ENCODE results near the gene AP2B1. TPM values are rescaled to one million over a fixed set of nuclear protein-coding genes. Genes with fewer than 3 reads are reported as not detected.

The AP2B1 gene
- total RNA-seq, 1 experiment from 2014 or later = 70.2 TPM

GRCh38 chr17:35752471-35752870, 165.3 kb downstream of the AP2B1 start:
- BruUV-seq (replicated peaks) = no TSS peak
- no peaks in the 10 kb centered on the region for H3K9me2 ChIP-seq (replicated peaks; ENCODE audit: low read length)
- ChIA-PET CTCF (no interaction called here), POLR2A (ENCODE audit: unreplicated experiment) (no interaction called here)
- H3K4me2 ChIP-seq (ENCODE audit: low read length) = no peak overlapping the region
- H3K4me3 ChIP-seq (ENCODE audit: low read length) = no peak overlapping the region
- no peaks in the 10 kb centered on the region for H3K36me3 ChIP-seq (ENCODE audit: low read depth, low read length)
- H3K9ac ChIP-seq (ENCODE audit: low read length) = no peak overlapping the region
- H4K20me1 ChIP-seq (ENCODE audit: low read length) = no peaks in the 10 kb centered on the region
- H3K4me1 ChIP-seq (ENCODE audit: insufficient read depth, low read length) = no peaks in the 10 kb centered on the region
- H3K9me3 ChIP-seq (ENCODE audit: low read length) = no peaks in the 10 kb centered on the region
- H3K27ac ChIP-seq (ENCODE audit: low read length) = no peak overlapping the region
- ATAC-seq = no peak
- no peak overlapping the region for H2AFZ ChIP-seq (ENCODE audit: low read length)
- no peaks in the 10 kb centered on the region for H3K79me2 ChIP-seq (ENCODE audit: low read length)
- no peaks in the 10 kb centered on the region for H3F3A ChIP-seq (ENCODE audit: low read length, unreplicated experiment)
- no peak for DNase-seq
- TF ChIP-seq EZH2phosphoT487 (IDR thresholded peaks at IDR 0.05; ENCODE audit: borderline replicate concordance, low read length) (no peak), CTCF (conservative IDR thresholded peaks at IDR 0.05; ENCODE audit: low read depth, low read length) (no peak), EZH2 (IDR thresholded peaks at IDR 0.05; ENCODE audit: low read length, unreplicated experiment) (no peak)
- H3K27me3 ChIP-seq (ENCODE audit: low read length) = no peaks in the 10 kb centered on the region
- intact Hi-C loops (cut with micrococcal nuclease) = no loop called here

GRCh38 chr17:35752945-35753764, 166.0 kb downstream of the AP2B1 start, which contains the start of gene GAS2L2:
TSS of gene GAS2L2 (minus strand) at chr17:35753239. CDS start at chr17:35752850, 389 bp downstream.
- DNase-seq (no peak), ATAC-seq (no peak)
- no peak within 1 kb of the TSS for H3K27ac ChIP-seq (ENCODE audit: low read length)
- no TSS peak for BruUV-seq (replicated peaks)
- no peak within 1 kb of the TSS for H3K4me3 ChIP-seq (ENCODE audit: low read length)
- CTCF ChIA-PET = no interaction called here
- H2AFZ ChIP-seq (ENCODE audit: low read length) = no peak within 1 kb of the TSS
- H3K9me3 ChIP-seq (ENCODE audit: low read length) = no peaks in the 10 kb centered on the region
- H3F3A ChIP-seq (ENCODE audit: low read length, unreplicated experiment) = no peaks in the 10 kb centered on the region
- POLR2A ChIA-PET (ENCODE audit: unreplicated experiment) = no interaction called here
- H3K4me2 ChIP-seq (ENCODE audit: low read length) = no peak within 1 kb of the TSS
- H3K9ac ChIP-seq (ENCODE audit: low read length) = no peak within 1 kb of the TSS
- no peaks in the 10 kb centered on the region for H3K79me2 ChIP-seq (ENCODE audit: low read length)
- no peaks in the 10 kb centered on the region for H3K9me2 ChIP-seq (replicated peaks; ENCODE audit: low read length)
- no peaks in the 10 kb centered on the region for H4K20me1 ChIP-seq (ENCODE audit: low read length)
- H3K36me3 ChIP-seq (ENCODE audit: low read depth, low read length) = no peaks in the 10 kb centered on the region
- TF ChIP-seq EZH2 (IDR thresholded peaks at IDR 0.05; ENCODE audit: low read length, unreplicated experiment) = no peak
- TF ChIP-seq CTCF (conservative IDR thresholded peaks at IDR 0.05; ENCODE audit: low read depth, low read length) = no peak
- no peak for TF ChIP-seq EZH2phosphoT487 (IDR thresholded peaks at IDR 0.05; ENCODE audit: borderline replicate concordance, low read length)
- intact Hi-C loops (cut with micrococcal nuclease) = no loop called here
- H3K4me1 ChIP-seq (ENCODE audit: insufficient read depth, low read length) = no peaks in the 10 kb centered on the region
- H3K27me3 ChIP-seq (ENCODE audit: low read length) = no peaks in the 10 kb centered on the region

GRCh38 chr17:35757243-35757642, 170.1 kb downstream of the AP2B1 start:
- DNase-seq (no peak), ATAC-seq (no peak)
- ChIA-PET CTCF (no interaction called here), POLR2A (ENCODE audit: unreplicated experiment) (no interaction called here)
- Histone ChIP-seq H2AFZ (ENCODE audit: low read length) (no peak overlapping the region), H3K9me2 (replicated peaks; ENCODE audit: low read length) (no peaks in the 10 kb centered on the region), H3K9me3 (ENCODE audit: low read length) (no peaks in the 10 kb centered on the region), H3K4me3 (ENCODE audit: low read length) (no peak overlapping the region), H3K27ac (ENCODE audit: low read length) (no peak overlapping the region), H4K20me1 (ENCODE audit: low read length) (no peaks in the 10 kb centered on the region), H3K27me3 (ENCODE audit: low read length) (no peaks in the 10 kb centered on the region), H3K4me2 (ENCODE audit: low read length) (no peak overlapping the region), H3K79me2 (ENCODE audit: low read length) (no peaks in the 10 kb centered on the region), H3F3A (ENCODE audit: low read length, unreplicated experiment) (no peaks in the 10 kb centered on the region), H3K4me1 (ENCODE audit: insufficient read depth, low read length) (no peaks in the 10 kb centered on the region), H3K9ac (ENCODE audit: low read length) (no peak overlapping the region), H3K36me3 (ENCODE audit: low read depth, low read length) (no peaks in the 10 kb centered on the region)
- TF ChIP-seq EZH2phosphoT487 (IDR thresholded peaks at IDR 0.05; ENCODE audit: borderline replicate concordance, low read length) = no peak
- TF ChIP-seq CTCF (conservative IDR thresholded peaks at IDR 0.05; ENCODE audit: low read depth, low read length) = no peak
- TF ChIP-seq EZH2 (IDR thresholded peaks at IDR 0.05; ENCODE audit: low read length, unreplicated experiment) = no peak
- intact Hi-C loops (cut with micrococcal nuclease) = no loop called here
- BruUV-seq (replicated peaks) = no TSS peak

Measured in PC-3 (cell line).